GM19099 (cell line): ENCODE data around the gene NFYC.

Experiments used
- POLR2A ChIP-seq: IDR thresholded peaks from 3 replicates; pipeline ENCODE4 v1.6.1; 2011; ENCODE audit warnings: low read depth; ENCODE audit not compliant: insufficient read length; ENCODE audit errors: extremely low read depth

NFYC gene

DNA sequence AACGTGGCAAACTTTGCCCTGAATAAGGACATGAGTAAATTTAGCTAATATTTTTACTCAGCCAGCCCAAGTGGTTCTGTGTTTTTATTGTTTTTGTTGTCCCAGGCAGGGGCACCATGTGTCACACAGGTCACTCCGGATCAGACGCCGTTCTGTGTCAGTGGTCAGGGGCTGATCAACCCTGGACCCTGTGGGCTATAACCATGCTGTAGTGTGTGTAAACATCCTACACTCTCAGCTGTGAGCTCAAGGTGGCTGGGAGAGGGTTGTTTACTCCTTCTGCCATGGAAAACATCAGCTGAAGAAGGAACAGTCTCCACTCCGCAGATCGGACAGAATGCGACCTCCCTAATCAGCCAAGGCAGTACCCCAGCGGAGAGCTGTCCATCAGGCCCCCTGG, 65.6 kb downstream of the NFYC start:
- TF ChIP-seq POLR2A, result no peak

DNA sequence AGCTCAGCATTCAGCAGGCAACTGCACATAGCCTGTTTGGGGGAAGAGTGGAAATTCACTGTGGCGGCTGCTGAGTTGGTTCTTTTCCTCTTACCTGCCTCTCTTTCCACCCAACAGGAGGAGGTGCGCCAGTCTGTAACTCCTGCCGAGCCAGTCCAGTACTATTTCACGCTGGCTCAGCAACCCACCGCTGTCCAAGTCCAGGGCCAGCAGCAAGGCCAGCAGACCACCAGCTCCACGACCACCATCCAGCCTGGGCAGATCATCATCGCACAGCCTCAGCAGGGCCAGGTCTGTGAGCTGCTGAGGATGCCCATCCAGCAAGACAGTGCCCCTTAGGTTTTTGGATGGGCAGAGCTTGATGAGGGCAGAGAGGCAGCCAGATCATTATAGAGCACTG, 66.5 kb downstream of the NFYC start:
- TF ChIP-seq POLR2A, result no peak

DNA sequence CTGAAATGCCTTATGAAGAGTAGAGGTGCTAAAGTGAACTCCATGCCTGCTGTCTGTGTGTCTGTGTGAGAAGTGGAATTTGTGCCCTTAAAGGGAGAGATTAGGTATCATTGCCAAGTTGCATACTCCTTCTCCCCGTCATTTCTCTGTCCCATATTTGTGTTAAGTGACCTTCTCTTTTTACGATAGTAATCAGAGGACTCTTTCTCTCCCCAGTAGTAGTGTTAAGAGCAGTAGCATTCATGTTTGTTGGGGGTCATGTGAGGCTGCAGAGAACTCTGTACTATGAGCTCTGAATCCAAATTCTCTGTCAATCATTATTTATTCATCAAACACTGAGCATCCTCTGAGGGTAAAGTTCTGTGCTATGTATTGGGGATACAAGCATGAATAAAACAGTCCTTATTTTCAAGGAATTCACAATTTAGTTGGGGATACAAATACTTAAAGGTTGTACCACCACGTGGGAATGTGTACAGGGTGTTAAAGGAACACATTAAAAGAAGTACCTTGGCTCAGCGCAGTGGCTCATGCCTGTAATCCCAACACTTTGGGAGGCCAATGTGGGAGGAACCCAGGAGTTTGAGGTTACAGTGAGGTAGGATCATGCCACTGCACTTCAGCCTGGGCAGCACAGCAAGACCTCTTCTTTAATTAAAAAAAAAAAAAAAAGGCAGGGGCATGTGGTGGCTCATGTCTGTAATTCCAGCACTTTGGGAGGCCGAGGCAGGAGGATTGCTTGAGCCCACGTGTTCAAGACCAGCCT, 67.3 kb downstream of the NFYC start:
- TF ChIP-seq POLR2A, result no peak

DNA sequence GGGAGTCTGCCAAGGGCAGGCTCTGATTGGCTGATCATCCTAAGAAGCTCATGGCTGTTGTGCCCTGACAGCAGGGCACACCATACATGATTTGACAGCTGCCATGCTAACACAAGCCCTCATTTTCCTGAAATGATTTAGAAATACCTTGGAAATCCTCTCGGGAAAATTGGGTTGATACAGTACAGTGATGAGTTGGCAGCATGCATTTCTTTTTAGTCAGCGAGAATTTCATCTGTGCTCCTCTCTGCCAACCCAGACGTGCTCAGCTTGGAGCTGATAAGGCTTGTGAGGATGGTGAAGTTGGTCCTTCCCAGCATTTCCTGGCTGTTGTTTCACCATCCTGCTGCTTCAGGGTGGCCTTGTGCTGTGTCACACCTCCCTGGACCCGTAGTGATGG, 69.5 kb downstream of the NFYC start:
- TF ChIP-seq POLR2A, result no peak

DNA sequence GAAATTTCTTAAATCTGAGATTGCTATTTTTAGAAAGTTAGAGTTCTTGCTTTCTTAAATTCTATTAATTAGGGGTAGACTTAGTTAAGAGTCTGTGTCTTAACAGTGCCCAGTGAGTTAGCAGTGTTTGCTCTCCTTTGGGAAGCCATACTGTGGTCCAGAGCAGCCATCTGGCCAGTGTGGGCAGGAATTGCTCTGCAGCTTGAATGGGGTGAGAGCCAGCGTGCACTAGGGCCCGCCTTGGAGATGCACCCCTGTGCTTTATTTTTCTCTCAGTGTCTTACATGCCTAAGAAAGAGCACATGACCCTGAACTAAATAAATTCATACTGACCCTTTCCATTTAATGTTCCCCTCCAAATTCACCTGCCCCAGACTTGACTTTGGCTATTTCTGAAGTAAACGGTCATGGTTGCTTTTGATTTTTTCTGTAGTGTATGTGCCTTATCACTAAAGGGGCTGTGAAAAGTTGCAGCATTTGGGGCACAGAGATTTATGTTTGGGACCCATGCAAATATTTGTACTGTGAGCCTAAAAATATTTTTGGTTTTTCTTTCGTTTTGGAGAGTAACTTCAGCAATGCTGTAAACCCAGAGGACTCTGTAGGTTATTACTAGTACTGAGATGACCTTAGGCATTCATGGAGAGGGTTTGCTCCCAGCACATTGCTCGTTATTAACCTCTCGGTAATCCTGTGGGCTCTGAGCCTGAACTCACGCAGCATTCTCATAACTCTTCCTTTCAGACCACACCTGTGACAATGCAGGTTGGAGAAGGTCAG, 70.8 kb downstream of the NFYC start:
- TF ChIP-seq POLR2A, result no peak

DNA sequence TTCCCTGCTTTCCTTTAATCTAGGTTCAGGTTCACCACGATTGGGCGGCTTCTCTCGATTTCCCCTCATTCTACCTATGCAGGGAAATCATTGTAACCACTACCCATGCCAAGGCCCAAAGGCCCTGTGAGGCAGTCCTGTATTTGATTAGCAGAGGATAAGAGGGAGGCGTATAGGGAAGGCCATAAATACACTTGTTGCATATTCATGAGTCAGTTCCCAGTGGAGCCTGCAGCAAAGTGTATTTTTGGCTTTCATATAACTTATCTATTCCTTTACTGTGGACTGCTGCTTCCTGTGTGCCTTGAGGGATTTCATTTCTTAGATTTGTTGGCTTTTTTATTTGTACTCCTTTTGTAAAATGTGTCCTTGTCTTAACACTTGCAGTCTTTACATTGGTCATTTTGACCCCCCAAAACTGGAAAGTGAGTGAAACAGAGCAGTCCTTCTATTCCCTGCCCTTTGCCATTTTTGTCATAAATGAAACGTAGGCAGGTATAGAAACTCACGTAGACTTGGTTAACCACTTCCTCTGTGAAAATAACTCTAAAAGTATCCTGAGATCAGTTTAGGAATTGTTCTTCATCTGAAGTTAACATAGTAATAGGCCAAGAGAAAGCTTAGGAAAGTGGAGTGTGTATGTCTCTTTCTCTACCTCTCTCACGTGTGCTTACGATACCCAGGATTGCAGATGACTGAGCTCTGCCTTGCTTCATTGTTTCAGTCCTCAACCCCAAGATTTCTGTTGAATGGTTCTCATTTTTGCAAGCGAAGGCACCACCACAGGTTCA, 72.4 kb downstream of the NFYC start:
- TF ChIP-seq POLR2A, result no peak

DNA sequence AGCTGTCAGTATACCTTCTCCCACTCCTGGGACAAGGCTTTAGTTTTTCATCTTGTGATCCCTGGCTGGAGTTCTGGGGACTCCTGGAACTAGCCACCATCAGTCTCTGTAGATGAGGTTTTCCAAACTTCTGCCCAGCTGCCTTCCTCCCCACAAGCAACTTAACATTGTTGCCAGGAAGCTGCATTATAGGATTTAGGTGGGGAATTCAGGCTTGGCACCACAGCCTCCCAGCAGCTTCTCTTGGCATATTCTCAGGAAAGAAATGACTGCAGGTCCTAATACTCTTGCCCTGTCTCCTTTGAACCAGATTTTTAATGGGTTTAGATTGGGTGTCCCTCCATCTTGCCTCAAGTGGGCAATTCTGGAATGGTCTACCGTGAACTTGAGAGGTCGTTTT, 73.5 kb downstream of the NFYC start:
- TF ChIP-seq POLR2A, result no peak

DNA sequence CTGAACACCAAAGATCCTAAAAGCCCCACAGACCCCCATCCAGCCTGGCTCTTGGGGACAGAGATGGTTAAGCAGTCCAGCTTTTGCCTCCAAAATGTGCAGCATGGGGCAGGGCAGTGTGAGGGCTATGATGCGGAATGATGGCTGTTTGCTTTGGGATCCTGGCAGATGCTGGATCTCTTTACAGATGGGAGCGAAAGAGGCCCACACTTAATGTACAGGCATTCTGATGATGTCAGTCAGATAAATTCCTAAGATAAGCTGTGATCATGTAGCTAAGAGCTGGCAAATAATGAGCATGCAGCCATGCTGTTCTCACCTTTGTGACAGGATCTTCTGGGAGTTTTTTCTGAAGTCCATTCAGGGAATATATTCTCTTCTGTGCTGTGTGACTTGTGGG, 74.5 kb downstream of the NFYC start:
- no peak for TF ChIP-seq POLR2A

DNA sequence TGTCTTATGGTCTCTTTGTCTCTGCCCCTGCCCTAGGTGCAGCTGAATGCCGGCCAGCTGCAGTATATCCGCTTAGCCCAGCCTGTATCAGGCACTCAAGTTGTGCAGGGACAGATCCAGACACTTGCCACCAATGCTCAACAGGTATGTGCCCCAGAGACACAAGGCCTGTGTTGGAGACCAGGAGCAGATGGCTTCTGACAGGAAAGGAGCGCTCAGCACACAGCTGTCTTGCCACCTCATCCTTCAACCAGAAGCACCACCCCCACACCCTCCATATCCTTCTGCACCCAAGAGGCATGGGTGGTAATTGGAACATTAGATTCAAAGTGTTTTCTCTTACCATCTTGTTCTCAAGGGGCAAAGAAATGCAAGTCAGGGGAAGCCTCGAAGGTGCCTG, 75.1 kb downstream of the NFYC start:
- TF ChIP-seq POLR2A, result no peak

DNA sequence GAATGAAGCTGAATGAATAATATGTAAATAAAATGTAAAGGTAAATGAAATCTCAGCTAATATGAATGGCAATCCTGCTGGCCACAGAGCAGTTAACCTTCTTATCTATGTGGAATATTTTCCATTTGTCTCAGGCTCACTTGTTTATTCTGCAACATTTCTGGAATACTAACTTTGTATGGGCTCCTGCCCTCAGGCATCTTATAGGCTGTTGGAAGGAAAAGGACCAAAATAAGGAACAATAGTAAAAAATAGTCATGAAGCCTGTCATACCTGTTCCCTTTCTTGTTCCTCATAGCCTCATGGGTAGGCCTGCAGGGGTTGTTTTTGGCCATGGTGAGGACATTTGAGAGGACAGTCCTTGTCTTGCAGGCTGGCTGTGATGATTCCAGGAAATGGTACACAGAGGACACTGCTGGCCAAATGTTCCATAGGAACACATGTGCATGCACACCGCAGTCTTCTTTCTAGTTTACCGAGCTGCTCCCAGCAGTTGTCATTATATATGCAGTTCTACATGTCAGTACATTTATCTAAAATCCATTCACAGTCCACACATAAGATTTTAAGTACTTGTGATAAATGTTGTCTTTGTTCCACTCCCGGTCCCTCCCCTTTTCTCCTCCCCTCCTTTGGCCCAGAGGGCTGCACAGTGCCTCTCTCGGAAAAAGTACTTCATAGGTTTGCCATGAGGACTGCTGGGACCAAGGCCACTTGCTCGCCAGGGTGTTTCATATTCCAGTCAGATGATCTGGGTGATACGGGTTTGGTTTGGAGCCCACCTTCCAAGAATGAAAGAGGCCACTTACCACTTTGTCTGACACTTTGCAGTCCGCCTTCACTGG, 76.9 kb downstream of the NFYC start:
- TF ChIP-seq POLR2A, result no peak

DNA sequence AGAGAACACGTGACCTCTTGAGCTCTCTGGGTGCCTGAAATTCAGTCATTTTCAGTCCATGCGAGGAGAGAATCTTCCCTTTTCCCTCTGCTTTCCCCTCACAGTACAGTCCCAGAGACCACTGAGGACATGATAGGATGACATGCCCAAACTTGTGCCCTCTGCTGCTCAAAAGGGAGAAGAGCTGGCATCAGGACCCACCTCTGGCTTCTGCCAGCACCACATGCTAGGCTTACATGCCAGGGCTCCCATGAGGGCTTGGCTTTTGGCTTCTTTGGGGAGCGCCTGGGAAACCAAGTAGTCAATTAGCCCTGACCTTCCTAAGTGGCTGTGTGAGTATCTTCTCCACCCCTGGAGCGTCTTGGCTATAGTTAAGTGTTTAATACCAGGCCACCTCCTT, 78.3 kb downstream of the NFYC start:
- no peak for TF ChIP-seq POLR2A

DNA sequence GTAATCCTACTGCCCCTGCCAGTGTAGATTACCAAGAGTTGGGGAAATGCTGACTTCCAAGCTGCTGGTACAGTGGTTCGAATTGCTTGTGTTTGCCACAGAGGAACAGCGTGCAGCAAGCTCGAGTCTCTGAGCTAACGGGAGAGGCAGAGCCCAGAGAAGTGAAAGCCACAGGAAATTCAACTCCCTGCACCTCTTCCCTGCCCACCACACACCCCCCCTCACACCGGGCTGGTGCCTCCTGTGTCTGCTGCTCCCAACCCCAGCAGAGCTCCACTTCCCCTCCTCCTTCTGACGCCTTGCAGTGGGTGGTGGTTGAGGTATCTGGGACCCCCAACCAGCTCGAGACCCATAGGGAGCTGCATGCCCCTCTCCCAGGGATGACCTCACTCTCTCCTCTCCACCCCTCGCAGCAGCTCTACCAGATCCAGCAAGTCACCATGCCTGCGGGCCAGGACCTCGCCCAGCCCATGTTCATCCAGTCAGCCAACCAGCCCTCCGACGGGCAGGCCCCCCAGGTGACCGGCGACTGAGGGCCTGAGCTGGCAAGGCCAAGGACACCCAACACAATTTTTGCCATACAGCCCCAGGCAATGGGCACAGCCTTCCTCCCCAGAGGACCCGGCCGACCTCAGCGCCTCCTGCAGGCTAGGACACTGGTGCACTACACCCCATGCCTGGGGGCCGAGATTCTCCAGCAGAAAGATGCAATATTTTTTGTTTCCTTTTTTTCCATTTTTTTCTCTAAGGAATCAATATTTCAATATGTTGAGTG, 79.0 kb downstream of the NFYC start:
- no peak for TF ChIP-seq POLR2A

DNA sequence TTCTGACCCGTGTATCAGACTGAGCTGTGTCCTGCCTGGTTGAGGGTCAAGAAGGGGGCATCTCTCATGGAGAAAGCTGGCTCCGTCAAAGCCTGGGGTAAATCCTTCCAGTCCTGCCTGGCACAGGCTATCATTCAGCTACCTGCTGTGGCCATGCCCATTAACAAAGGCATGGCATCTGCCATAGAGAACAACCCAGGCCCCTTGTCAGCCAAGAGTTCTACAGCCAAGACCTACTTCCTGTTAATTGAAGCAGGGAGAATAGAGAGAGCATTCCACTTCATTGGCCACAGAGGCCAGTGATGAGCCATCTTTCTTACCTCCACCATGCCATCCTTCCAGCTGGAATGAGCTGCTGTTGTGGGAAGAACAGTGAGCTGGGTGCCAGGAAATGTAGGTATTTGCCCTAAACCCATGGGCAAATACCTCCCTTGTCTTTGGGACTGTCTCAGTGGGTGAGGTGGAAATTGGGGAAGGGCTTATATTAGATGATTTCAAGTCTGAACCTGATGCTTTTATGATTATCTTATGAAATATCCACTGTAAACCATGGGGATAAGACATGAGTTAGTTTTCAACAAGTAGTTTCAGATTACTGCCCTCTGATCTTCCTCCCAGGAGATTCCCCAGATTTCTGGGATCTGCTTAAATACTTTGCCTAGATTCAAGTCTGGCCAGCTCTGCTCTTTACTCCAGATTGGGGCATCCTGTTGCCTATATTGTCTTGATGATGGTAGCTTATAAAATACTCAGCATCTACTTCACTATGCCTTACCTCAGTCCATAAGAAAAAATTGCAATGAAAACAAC, 80.8 kb downstream of the NFYC start:
- no peak for TF ChIP-seq POLR2A
